Globus pallidus (tissue), 1 donor: ENCODE results near the gene CYTH1.

Experiments
- DNase-seq: peaks from one replicate; pipeline ENCODE4 v3.0.0-alpha.2; 2015; ENCODE audit warnings: low spot score

CYTH1 gene

GRCh38 chr17:78669975-78670518 is 112.0 kb downstream of the CYTH1 start:
- DNase-seq = no peak

GRCh38 chr17:78669256-78669974 is 112.7 kb downstream of the CYTH1 start:
- DNase-seq = no peak

DNA sequence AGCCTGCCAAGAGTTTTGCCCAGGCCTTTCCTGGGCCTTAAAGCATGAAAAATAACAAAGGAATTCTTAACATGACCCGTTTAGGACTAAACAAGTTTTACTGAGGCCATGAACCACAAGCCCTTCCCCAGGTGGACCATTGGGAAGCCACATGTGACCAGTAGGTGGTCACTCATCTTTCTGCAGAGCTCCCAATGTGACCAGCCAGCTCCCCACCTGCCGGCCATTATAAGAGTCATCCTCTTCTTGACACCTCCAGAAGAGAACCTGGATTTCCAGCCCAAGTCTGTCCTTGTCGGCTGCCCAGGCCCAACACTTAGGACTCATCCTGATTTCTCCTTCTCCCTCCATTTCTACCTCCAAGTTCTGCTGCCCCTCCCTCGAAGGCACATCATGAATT is 113.2 kb downstream of the CYTH1 start:
- no peak for DNase-seq

DNA sequence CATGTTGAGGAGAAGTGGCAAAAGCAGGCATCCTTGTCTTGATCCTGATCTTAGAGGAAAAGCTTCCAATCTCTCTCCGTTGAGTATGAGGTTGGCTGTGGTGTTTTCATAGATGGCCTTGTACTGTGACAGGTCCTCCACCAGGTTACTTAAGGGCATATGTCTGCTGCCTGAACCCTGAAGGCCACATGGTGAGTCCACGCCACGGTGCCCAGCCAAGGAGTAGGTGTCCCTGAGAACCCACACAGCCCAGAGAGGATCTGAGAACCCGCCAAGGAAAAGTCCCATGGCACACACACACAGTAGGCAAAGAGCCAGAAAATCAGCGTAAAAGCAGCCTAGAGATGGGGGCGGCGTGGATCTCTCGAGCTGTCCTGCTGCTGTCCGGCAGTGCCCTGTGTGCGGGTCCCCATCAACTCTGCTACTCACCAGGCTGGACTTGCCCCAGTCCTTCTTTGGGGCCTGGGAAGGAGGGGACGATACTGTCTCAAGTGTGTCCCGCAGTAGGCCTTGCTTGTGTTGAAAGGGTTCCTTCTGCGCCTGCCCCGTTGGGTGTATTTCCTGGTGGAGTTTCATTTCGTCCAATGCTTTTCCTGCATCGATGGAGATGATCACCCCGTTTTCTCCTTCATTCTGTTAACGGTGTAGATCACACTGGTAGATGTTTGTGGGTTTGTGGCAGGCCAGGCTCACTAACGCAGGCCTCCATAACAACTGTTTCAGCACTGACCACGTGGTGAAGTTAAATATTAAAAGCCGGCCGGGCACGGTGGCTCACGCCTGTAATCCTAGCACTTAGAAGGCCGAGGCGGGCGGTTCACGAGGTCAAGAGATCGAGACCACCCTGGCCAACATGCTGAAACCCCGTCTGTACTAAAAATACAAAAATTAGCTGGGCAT is 114.1 kb downstream of the CYTH1 start:
- DNase-seq = no peak

GRCh38 chr17:78667091-78667490 is 115.0 kb downstream of the CYTH1 start:
- no peak for DNase-seq

DNA sequence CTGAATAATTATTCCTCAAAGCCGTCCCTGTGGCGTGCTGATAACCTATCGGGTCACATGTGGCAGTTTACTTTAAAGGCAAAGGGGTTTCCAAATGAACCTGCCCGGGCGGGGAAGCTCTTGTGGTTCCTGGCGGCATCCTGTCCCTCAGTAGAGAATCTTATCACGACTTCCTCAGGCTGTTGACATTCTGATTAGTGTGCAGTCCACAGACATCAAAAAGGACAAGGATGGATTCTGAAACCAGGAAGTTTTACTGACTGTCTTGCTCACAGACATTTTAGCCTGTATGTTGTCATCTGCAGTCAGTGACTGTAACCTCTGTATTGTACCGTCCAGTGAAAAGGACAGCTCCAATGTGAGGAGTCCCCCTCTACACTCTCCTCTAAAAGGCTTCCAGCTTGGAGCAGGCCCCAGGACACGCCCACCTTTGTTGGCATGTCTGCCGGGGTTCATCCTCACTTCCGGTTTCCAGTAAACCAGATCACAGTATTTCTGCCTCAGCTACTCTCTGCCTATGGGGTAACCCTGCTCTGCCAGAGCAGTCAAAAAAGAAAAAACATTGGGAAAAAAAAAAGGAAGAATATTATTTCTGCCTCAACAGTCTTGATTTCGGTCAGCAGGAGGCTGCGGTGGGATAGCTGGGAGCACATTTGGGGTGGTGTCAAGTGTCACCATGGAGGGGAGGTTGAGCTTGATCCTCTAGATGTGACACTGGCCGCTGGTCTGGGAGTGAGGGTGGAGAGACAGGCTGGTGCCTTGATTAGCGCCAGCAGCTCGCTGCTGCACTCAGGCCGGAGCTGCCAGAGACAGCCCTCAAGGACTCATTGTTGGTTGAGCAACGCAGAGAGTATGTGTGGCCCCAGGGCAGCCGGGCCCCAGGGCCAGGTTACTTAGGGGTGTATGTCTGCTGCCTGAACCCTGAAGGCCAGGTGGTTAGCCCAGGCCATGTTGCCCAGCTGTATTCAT is 115.8 kb downstream of the CYTH1 start:
- DNase-seq = peak; percentile 26

GRCh38 chr17:78665387-78665951 is 116.6 kb downstream of the CYTH1 start:
- no peak for DNase-seq

DNA sequence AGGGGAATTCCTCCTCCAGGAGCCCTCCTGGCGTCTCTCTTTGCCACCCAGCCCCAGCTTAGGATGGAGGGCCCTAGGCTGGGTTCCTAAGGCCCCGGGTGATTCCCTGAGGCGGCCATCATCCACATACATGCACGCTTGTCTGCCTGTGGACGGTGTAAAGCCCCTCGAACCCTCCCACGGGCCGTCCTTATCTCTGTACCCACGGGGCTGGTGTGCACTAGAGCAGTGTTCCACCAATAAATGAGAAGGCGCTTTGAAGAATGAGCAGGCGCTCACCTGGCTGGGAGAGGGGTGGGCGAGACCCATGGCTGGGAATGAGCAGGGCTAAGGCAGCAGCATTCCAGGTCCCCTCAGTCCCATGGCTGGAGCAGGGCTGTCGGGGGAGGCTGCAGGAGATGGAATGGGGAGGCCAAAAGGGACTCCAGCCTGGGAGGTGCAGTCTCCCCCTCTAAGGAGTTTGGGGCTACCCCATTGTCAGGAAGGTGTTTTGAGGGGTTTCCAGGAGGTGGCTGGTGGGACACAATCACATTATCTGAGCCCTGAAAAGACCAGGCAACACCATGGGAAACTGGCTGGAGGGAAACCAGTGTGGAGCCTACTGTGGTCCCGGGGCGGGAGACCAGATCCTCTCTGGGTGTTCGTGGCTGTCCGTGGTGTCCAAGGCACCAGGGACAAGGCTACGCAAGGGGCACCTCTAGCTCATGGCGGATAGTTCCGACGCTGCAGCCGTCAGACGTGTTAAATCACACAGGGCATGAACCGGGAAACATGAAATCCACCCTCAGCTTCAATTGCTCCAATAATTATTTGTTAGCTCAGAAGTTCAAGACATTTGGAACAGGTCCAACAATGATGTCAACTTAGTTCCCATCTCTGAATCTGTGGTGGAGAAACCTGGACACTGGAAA is 117.3 kb downstream of the CYTH1 start:
- no peak for DNase-seq

DNA sequence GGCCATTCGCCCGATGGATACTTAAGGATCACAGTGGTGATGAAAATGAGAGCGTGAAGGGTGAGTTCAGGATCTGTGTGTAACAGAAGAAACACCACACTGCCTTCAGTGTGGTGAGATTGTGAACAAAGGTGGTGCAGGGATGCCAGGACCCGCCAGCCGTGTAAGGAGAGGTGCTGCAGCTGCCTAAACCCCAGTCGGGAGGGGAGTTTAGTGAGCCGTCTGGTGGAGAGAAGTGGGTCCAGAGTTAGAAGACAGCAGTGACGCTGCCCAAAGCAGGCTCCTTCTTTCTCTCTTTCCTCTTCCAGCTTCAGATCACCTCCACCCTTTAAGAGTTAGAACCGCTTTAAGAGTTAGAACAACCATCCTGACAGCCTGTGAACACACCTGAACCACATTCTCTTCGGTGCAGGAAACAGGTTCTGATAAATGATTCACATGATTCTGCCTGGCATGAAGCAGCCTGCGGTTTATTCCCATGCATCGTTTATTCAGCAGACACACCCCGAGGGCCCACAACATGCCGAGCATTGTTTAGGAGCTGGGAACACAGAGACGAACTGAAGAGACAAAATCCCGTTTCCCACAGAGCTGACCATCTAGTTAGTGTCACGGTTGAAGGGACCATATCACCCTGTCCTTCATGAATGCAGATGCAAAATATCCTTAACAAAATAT is 120.8 kb downstream of the CYTH1 start:
- DNase-seq = no peak

- no peak for DNase-seq
These were observed 122.5 kb downstream of the CYTH1 start for GRCh38 chr17:78659546-78659945.

- DNase-seq = no peak
These were observed 123.7 kb downstream of the CYTH1 start for GRCh38 chr17:78658281-78658785.

DNA sequence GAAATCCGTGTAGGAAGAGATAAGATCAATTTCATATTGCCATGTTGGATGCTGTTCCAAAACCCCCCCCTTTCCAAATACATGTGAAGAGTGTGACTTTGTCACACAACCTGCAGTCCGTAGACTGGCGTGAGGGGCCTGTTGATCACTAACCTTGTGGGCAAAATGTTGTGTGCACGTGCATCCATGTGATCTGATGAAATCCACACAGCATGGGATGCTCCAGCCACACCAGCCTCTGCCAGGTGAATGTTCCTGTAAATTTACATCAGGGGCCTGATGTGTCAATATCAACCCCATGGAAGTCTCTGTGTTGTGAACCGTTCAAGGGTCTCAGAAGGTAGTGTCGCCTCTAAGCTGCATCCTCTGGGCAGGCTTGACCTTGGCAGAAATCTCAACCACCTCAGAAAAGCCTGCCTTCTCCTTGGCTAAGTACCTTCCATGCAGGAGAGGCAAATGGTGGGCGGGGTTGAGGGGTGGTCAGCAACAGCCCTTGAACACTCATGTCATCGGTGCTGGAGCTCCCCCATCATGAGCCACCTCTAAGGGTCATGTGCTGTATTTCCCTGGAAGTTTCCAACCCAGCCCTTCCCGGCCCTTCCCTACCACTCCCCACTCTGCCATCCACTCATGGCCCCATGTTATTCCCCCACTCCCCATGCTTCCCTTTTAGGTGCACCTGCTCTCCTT is 126.7 kb downstream of the CYTH1 start:
- DNase-seq = no peak

- DNase-seq = no peak
These were observed 127.7 kb downstream of the CYTH1 start for GRCh38 chr17:78654325-78654724.

DNA sequence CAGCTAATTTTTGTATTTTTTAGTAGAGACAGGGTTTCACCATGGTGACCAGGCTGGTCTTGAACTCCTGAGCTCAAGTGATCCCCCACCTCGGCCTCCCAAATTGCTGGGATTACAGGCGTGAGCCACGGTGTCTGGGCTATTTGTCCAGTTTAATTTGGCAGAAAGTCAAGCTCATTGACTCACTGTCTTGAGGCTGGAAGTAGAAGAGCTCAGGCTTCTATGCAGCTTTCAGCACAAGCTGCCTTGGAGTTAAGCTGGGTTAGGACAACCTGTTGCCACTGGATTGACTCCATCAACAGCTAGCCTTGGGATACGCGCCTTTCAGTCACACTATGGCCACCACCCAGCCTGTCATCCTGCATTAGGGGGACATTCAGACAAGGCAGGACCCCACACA is 128.7 kb downstream of the CYTH1 start:
- DNase-seq = no peak

DNA sequence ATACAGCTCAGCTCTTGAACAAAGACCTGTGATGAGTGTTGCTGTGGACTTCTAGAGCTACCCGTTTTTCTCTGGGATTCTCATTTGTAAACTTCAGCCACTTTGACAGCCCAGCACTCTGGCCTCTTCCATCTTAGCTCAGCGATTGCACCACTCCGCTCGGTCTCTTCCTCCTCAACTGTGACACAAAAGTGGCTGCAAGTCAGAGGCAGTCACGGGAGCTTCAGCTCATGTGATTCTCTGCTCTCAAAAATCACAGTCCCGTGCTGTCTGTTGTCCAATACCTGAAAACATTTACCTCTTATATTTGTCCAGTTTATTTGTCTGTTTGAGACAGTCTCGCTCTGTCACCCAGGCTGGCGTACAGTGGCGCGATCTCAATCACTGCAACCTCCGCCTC is 129.2 kb downstream of the CYTH1 start:
- DNase-seq = no peak

GRCh38 chr17:78652024-78652423 is 130.0 kb downstream of the CYTH1 start:
- DNase-seq = no peak

DNA sequence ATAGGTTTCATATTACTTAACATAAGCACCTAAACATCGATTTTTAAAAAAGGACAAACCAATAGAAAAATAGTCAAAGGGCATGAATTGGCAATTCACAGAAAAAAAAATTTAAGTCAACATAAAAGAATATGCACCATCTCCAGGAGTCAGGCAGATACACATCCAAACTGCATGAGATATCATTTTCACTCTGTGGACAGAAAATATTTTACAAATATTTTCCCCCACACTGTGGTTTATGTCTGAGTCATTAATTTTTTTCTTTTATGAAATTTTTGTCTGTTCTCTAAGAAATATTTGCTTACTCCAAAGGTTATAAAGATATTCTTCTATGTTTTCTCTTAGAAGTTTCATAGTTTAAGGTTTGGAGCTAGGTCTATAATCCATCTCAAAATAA is 130.5 kb downstream of the CYTH1 start:
- DNase-seq = no peak

GRCh38 chr17:78650093-78650715 is 131.9 kb downstream of the CYTH1 start:
- DNase-seq = no peak

DNA sequence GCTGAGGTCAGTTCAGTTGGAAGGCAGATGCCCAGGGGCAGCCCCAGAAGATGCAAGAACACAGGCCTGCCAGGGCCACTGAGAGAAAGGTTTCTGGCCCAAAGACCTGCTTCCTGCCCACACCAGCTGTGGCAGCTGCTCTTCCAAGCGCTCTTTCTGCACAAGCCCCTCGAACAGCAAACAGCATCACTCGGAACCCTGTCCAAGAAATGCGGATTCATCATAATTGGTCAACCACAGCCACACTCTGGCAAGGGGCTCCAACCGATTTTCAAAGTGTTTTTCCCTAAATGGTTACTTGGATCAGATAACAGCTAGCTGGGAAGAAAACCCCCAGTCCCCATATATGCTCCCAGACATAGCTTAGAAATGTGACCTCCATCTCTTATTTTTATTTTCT is 133.8 kb downstream of the CYTH1 start:
- no peak for DNase-seq
